Mucosa of rectum (tissue), 2 donors: ENCODE results near the gene AQP12A.

Source experiments
- H3K27ac ChIP-seq, 2 donors: one replicate each; pipeline ENCODE4 v1.7.0; 2013; ENCODE audit warnings: inconsistent platforms in 2 of 2, low read depth in 2 of 2, low read length in 2 of 2
- H3K27me3 ChIP-seq, 2 donors: one replicate each; pipeline ENCODE4 v1.7.0; 2013; ENCODE audit warnings: low read length in 2 of 2; ENCODE audit not compliant: control insufficient read depth in 2 of 2, insufficient read depth in 2 of 2
- H3K36me3 ChIP-seq, 2 donors: one replicate each; pipeline ENCODE4 v1.7.0; 2013; ENCODE audit warnings: low read length in 2 of 2; ENCODE audit not compliant: control insufficient read depth in 2 of 2, insufficient read depth in 2 of 2
- H3K4me1 ChIP-seq, 2 donors: one replicate each; pipeline ENCODE4 v1.7.0; 2013; ENCODE audit warnings: low read length in 2 of 2, mild to moderate bottlenecking in 1 of 2; ENCODE audit not compliant: control insufficient read depth in 2 of 2, insufficient read depth in 2 of 2
- H3K4me3 ChIP-seq, 2 donors: one replicate each; pipeline ENCODE4 v1.7.0; 2013; ENCODE audit warnings: low read length in 2 of 2
- H3K9ac ChIP-seq, 2 donors: one replicate each; pipeline ENCODE4 v1.7.0; 2013; ENCODE audit warnings: low read length in 2 of 2, low read depth in 1 of 2, mild to moderate bottlenecking in 1 of 2
- H3K9me3 ChIP-seq, 2 donors: one replicate each; pipeline ENCODE4 v1.7.0; 2013; ENCODE audit warnings: low read length in 2 of 2; ENCODE audit not compliant: control insufficient read depth in 2 of 2
- donor health status: healthy.
- donor health status: Normal muscosa, but diverticular disease.

AQP12A gene

GRCh38 chr2:240730501-240731177 lies 39.0 kb downstream of the AQP12A start:
- Histone ChIP-seq H3K9me3 (no peaks in the 10 kb centered on the region), H3K27me3 (peaks cover 4 to 10% of the 10 kb centered on the region in 2 donors), H3K4me3 (no peak overlapping the region), H3K36me3 (no peaks in the 10 kb centered on the region), H3K4me1 (no peaks in the 10 kb centered on the region), H3K9ac (no peak overlapping the region), H3K27ac (no peak overlapping the region)

GRCh38 chr2:240731178-240731545 lies 39.5 kb downstream of the AQP12A start:
- Histone ChIP-seq H3K4me1 (no peaks in the 10 kb centered on the region), H3K36me3 (no peaks in the 10 kb centered on the region), H3K27ac (no peak overlapping the region), H3K4me3 (no peak overlapping the region), H3K27me3 (peaks cover 4 to 10% of the 10 kb centered on the region in 2 donors), H3K9ac (no peak overlapping the region), H3K9me3 (no peaks in the 10 kb centered on the region)

GRCh38 chr2:240732184-240732583 lies 40.5 kb downstream of the AQP12A start:
- Histone ChIP-seq H3K4me3 (no peak overlapping the region), H3K36me3 (no peaks in the 10 kb centered on the region), H3K9me3 (no peaks in the 10 kb centered on the region), H3K9ac (no peak overlapping the region), H3K4me1 (no peaks in the 10 kb centered on the region), H3K27ac (no peak overlapping the region), H3K27me3 (peaks cover 4 to 10% of the 10 kb centered on the region in 2 donors)

- H3K4me1 ChIP-seq, result no peaks in the 10 kb centered on the region
- no peak overlapping the region for H3K4me3 ChIP-seq
- no peak overlapping the region for H3K27ac ChIP-seq
- H3K36me3 ChIP-seq, result no peaks in the 10 kb centered on the region
- H3K9me3 ChIP-seq, result no peaks in the 10 kb centered on the region
- peaks cover 4 to 10% of the 10 kb centered on the region in 2 donors for H3K27me3 ChIP-seq
- no peak overlapping the region for H3K9ac ChIP-seq
Measured at GRCh38 chr2:240732911-240733622, 41.4 kb downstream of the AQP12A start.

- H3K27ac ChIP-seq, result no peak overlapping the region
- peaks cover 4 to 10% of the 10 kb centered on the region in 2 donors for H3K27me3 ChIP-seq
- H3K4me3 ChIP-seq, result no peak overlapping the region
- no peaks in the 10 kb centered on the region for H3K9me3 ChIP-seq
- H3K36me3 ChIP-seq, result no peaks in the 10 kb centered on the region
- no peaks in the 10 kb centered on the region for H3K4me1 ChIP-seq
- no peak overlapping the region for H3K9ac ChIP-seq
Measured at GRCh38 chr2:240733803-240734495, 42.3 kb downstream of the AQP12A start.

DNA sequence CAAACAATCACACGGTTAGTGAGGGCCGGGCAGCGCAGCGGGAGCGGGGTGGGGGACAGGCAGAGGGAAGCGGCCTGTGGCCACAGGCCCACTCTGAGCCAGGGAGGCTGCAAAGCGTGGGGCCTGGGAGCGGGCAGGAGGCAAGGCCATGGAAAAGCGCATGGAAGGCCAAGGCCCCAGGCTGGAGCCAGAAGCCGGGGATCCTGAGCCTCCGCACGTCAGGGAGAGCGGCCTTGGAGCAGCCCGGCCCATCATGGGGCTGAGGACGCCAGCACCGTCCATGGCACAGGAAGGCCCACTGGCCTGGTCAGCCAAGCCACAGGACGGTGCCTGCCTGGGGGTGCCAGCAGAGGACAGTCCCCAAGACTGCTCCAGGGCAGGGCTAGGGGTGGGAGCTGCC lies 43.1 kb downstream of the AQP12A start:
- Histone ChIP-seq H3K9ac (no peak overlapping the region), H3K36me3 (no peaks in the 10 kb centered on the region), H3K4me1 (no peaks in the 10 kb centered on the region), H3K27ac (no peak overlapping the region), H3K27me3 (peaks cover 4 to 9% of the 10 kb centered on the region in 2 donors), H3K4me3 (no peak overlapping the region), H3K9me3 (no peaks in the 10 kb centered on the region)

- no peak overlapping the region for H3K27ac ChIP-seq
- H3K27me3 ChIP-seq, result peaks cover 0 to 7% of the 10 kb centered on the region in 2 donors
- H3K4me1 ChIP-seq, result no peaks in the 10 kb centered on the region
- no peak overlapping the region for H3K4me3 ChIP-seq
- H3K9ac ChIP-seq, result no peak overlapping the region
- H3K36me3 ChIP-seq, result no peaks in the 10 kb centered on the region
- H3K9me3 ChIP-seq, result no peaks in the 10 kb centered on the region
Measured at GRCh38 chr2:240735476-240735875, 43.8 kb downstream of the AQP12A start.

GRCh38 chr2:240736281-240737250 lies 44.9 kb downstream of the AQP12A start:
- Histone ChIP-seq H3K9ac (no peak overlapping the region), H3K27me3 (peaks cover 0 to 3% of the 10 kb centered on the region in 2 donors), H3K27ac (no peak overlapping the region), H3K9me3 (no peaks in the 10 kb centered on the region), H3K36me3 (no peaks in the 10 kb centered on the region), H3K4me3 (no peak overlapping the region), H3K4me1 (no peaks in the 10 kb centered on the region)

GRCh38 chr2:240737512-240737911 lies 45.8 kb downstream of the AQP12A start:
- Histone ChIP-seq H3K4me3 (no peak overlapping the region), H3K4me1 (no peaks in the 10 kb centered on the region), H3K9me3 (no peaks in the 10 kb centered on the region), H3K27ac (no peak overlapping the region), H3K27me3 (peaks cover 0 to 3% of the 10 kb centered on the region in 2 donors), H3K36me3 (no peaks in the 10 kb centered on the region), H3K9ac (no peak overlapping the region)
